Measurements from ENCODE around the gene ZBED4. TPM values are rescaled to one million over a fixed set of nuclear protein-coding genes. Genes with fewer than 3 reads are reported as not detected.

The ZBED4 gene
- polyA plus RNA-seq, 4 donors = 16.6 to 18.2 (median 17.5) TPM

DNA sequence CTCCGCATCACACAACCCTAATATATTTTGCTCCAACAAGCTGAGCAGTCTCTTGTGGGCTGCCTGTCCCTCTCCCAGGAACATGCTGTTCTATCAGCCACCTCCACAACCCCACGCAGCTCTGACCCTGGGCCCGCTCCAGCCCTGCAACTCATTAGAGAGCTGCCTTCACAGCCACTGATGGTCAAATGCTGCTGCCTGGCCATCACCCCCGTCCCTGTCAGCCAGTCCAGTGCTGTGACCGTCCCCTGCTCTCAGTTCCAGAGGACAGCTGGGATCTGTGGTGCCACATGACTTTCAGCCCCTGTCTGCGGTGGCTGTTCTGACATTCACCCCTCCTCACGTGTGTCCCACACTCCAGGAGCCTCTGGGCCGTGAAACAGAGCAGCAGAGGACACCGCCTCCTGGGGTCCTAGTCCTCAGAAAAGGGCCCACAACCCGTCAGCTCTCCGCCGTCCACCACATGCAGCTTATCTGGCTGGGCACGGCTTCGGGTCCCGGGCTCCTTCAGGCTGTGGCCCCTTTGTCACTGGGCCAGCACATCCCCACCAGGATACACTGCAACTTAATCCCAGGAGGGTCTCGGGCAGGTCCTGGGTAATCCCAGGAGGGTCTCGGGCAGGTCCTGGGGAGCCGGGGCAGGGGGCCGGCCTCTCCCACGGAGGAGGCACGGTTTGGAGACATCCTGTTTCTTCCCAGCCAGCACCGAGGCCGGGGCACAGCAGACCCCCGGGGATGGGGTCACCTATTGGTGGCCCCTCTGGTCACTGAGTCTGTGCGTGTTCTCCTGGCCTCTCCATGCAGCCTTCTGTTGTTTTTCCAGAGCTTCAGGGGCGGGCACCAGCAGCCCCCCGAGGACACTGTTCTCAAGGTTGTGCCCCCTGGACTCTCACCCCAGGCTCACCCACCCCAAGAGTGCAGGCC, 79.9 kb downstream of the ZBED4 start:
- no peak for DNase-seq (ENCODE audit: low read depth in 4 of 4, low spot score in 3 of 4)

GRCh38 chr22:49934160-49934890, 80.7 kb downstream of the ZBED4 start:
- no peak for DNase-seq (ENCODE audit: low read depth in 4 of 4, low spot score in 3 of 4)

DNA sequence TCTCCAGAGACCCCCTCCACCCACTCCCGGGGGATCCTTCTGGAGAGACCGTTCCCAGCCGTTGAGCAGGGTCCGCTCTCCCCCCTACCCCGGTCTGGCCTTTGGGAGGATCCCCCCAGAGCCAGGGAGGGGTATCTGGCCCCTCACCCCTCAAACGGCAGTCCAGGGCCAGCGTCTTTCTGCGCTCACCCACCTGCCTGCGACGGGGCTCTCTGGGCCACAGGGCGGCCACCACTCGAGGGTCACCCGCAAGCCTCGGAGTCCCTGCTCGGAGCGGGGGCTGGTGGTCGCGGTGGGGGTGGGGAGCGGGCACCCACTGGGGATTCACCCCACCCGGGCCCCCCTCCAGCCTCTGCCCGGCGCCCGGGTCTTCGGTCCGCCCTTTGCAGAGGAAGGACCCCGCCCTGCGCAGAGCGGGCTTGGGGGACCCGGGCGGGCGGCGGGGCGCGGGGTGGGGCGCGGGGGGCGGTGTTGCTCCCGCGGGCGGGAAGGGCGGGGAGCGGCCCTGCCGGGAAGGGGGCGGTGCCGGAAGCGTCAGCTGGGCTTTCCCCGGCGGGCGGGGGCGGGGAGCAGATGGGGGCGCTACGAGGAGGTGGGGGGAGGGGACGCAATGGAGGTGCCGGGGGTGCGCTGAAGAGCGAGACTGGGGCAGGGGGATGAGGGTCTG, 81.4 kb downstream of the ZBED4 start:
- DNase-seq (ENCODE audit: low read depth in 4 of 4, low spot score in 3 of 4) = no peak

DNA sequence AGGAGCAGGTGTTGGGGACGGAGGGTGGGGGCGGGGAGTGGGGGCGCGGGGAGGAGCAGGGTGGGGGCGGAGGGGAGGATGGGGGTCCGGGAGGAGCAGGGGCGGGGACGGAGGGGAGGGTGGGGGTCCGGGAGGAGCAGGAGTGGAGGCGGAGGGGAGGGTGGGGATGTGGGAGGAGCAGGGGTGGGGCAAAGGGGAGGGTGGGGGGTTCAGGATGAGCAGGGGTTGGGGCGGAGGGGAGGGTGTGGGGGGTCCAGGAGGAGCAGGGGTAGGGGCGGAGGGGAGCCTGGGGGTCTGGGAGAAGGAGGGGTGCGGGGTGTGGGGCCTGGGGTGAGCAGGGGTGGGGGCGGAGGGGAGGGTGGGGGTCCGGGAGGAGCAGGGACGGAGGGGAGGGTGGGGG, 81.9 kb downstream of the ZBED4 start:
- no peak for DNase-seq (ENCODE audit: low read depth in 4 of 4, low spot score in 3 of 4)

DNA sequence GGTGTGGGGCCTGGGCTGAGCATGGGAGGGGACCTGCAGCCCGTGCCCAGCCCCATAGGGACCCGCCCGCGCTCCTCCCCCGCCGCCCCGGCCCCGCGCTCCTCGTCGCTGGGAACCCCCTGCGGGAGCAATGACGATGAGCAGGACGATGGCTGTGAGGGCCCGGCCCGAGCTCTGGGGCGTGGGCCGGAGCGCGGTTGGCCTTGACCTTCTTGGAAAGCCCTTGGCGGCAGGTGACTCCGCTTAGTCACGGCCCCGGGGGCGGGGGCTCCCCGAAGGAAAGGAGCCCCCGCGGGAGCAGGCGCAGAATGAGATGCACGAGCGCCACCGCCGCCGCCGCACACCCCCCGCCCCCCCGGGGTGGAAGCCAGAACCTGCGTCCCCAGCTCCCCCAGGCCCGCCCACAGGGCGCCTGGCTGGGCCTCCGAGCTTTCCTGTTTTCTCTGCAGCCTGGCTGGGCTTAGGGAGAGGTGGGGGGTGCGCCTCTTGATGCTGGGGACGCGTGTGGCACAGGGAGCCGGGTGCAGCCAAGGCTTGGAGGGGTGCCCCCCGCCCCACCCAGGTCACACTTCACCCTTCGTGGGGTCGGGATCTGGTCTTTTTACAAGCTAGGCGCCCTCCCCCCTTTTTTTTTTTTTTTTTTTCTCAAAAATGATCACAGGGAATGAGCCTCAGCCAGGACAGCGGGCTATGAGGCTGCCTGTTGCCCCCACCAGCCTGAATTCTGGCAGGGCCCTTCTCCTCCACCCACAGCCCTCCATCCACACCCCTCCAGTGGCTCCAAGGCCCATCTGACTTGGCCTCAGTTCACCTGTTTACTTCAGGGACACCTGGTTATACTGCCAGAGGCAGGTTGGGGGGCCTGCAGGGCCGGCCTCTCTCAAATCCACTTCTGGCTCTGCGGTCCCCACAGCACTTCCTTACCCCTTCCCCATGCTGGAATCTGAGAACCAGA, 82.7 kb downstream of the ZBED4 start:
- DNase-seq (ENCODE audit: low read depth in 4 of 4, low spot score in 3 of 4) = no peak

DNA sequence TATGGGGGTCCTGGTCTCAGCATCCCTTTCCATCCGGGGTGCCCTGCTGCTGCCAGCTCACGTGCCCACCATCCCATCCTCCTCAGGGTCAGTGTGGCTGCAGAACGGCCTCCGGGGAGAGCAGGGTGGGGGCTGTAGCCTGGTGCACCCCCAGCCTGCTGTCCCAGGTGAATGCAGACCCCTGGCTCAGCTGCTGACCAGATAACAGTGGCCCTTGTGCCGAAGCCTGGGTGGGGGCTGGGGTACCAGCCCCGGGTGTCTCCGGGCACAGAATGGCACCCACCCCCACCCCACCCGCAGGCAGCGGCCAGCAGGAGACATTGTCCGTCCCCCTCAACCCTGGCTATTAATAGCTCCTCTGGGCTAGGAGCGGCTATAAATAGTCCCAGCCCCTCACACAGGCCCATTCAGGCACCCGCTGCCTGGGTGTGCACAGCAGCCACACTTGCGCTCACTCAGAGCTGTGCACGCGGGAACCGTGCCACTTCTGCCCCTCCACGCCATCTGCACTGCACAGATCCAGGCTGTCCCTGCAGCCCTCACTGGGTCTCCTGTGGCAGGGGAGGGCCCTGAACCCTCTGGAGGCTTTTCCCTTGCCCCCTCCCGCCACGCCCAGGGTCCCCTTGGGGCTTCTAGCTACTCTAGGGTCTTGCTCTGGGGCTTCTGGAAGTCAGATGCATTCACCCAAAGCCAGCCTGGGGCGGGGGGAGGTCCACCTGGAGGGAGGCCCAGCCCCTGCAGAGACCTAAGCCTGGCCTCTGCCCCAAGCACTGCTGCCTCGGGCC, 83.5 kb downstream of the ZBED4 start:
- no peak for DNase-seq (ENCODE audit: low read depth in 4 of 4, low spot score in 3 of 4)

GRCh38 chr22:49937758-49938564, 84.3 kb downstream of the ZBED4 start:
- DNase-seq (ENCODE audit: low read depth in 4 of 4, low spot score in 3 of 4) = no peak

DNA sequence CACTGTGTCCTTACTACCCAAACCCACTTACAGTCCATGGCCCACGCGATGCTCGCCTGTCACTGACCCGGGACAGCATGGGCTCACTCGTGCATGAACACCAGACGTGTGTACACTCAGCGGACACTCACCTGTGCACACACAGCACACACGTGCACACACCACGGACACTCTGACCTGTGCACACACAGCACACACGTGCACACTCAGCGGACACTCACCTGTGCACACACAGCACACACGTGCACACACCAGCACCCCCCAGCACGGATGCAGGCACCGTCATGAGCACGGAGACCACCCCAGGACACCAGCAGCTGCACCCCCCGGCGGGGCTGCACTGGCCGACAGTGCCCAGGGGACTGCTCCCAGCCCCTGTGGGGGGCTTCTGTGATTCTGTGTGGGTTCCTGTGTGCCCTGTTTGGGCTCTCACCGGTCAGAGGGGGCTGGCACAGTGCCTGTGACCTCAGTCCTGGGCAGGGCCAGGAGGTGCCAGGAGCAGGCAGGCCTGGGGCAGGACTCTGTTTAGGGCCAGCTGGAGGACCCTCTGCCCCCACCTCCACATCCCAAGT, 85.0 kb downstream of the ZBED4 start:
- no peak for DNase-seq (ENCODE audit: low read depth in 4 of 4, low spot score in 3 of 4)

Other genes starting within 250 kb of the ZBED4 start
- 10 to 100 TPM; 33.4 to 37.9 (median 35.1) TPM for gene BRD1, start 26.0 kb upstream of the ZBED4 start, polyA plus RNA-seq (ENCODE audit: insufficient read length in 4 of 4)
- 10 to 100 TPM; 28.1 to 44.4 (median 30.4) TPM for gene ALG12, start 64.6 kb downstream of the ZBED4 start, polyA plus RNA-seq (ENCODE audit: insufficient read length in 4 of 4)
- gene CRELD2, start 64.8 kb downstream of the ZBED4 start, polyA plus RNA-seq (ENCODE audit: insufficient read length in 4 of 4) = 10 to 100 TPM; 25.5 to 33.2 (median 27.0) TPM
- 10 to 100 TPM; 16.9 to 30.4 (median 17.6) TPM for gene PIM3, start 106.9 kb downstream of the ZBED4 start, polyA plus RNA-seq (ENCODE audit: insufficient read length in 4 of 4)
- under 1 TPM in 1 of 4 donors, not detected in 3; 0.03 TPM for gene IL17REL, start 158.9 kb downstream of the ZBED4 start, polyA plus RNA-seq (ENCODE audit: insufficient read length in 4 of 4)
- gene TTLL8, start 204.5 kb downstream of the ZBED4 start, polyA plus RNA-seq (ENCODE audit: insufficient read length in 4 of 4) = under 1 TPM in 1 of 4 donors, not detected in 3; 0.06 TPM
- 1 to 10 TPM in 1 of 4 donors, under 1 TPM in 3; 0.66 to 1.6 (median 0.86) TPM for gene MLC1, start 231.6 kb downstream of the ZBED4 start, polyA plus RNA-seq (ENCODE audit: insufficient read length in 4 of 4)
- 1 to 10 TPM in 1 of 4 donors, under 1 TPM in 3; 0.33 to 1.2 (median 0.71) TPM for gene MOV10L1, start 236.2 kb downstream of the ZBED4 start, polyA plus RNA-seq (ENCODE audit: insufficient read length in 4 of 4)

All from right renal pelvis (tissue), 4 donors.